Heart left ventricle (tissue), 16 donors: ENCODE results near the gene HTRA3. TPM values are rescaled to one million over a fixed set of nuclear protein-coding genes. Genes with fewer than 3 reads are reported as not detected.

ENCODE experiments used
- ATAC-seq, 4 donors: fragments of 200-7000 bp; cut with Tn5 transposase; one replicate each; pipeline ENCODE4 v1.9.1; 2020 to 2022; ENCODE audit warnings: moderate library complexity in 4 of 4, mild to moderate bottlenecking in 3 of 4, moderate number of reproducible peaks in 1 of 4
- DNase-seq, 5 donors: peaks; one replicate each; pipeline ENCODE4 v3.0.0-alpha.2; 2020
- H3K27ac ChIP-seq, 12 donors: fragments of 200-600 bp; sonication (generic) in 4 of 12; one replicate each; pipeline versions ENCODE4 v1.5.0 to v1.8.0; 2016 to 2022; ENCODE audit warnings: mild to moderate bottlenecking in 2 of 12
- H3K27me3 ChIP-seq, 9 donors: fragments of 200-600 bp; sonication (generic) in 2 of 9; one replicate each; pipeline versions ENCODE4 v1.5.1 to v1.8.0; 2016 to 2022; ENCODE audit warnings: mild to moderate bottlenecking in 3 of 9
- H3K36me3 ChIP-seq, 9 donors: fragments of 200-600 bp; sonication (generic) in 2 of 9; one replicate each; pipeline versions ENCODE4 v1.5.0 to v1.8.0; 2018 to 2022; ENCODE audit warnings: mild to moderate bottlenecking in 2 of 9
- H3K4me1 ChIP-seq, 12 donors: fragments of 200-600 bp; sonication (generic) in 4 of 12; one replicate each; pipeline versions ENCODE4 v1.5.0 to v1.8.0; 2016 to 2022; ENCODE audit warnings: mild to moderate bottlenecking in 3 of 12
- H3K4me3 ChIP-seq, 12 donors: fragments of 200-600 bp; sonication (generic) in 4 of 12; one replicate each; pipeline versions ENCODE4 v1.5.0 to v1.8.0; 2017 to 2022; ENCODE audit warnings: mild to moderate bottlenecking in 9 of 12, moderate library complexity in 4 of 12
- H3K9me3 ChIP-seq, 12 donors: fragments of 200-600 bp; sonication (generic) in 4 of 12; one replicate each; pipeline versions ENCODE4 v1.5.0 to v1.8.0; 2016 to 2022; ENCODE audit warnings: mild to moderate bottlenecking in 1 of 12
- CTCF ChIP-seq, 12 donors: fragments of 200-600 bp; sonication (generic) in 4 of 12; IDR thresholded peaks; one replicate each; pipeline versions ENCODE4 v1.5.0 to v1.8.0; 2018 to 2022; ENCODE audit warnings: antibody characterized with exemption in 12 of 12, mild to moderate bottlenecking in 5 of 12
- POLR2A ChIP-seq, 2 donors: fragments of 450-650 bp; IDR thresholded peaks; one replicate each; pipeline ENCODE4 v1.6.1; 2017; ENCODE audit warnings: antibody characterized with exemption in 2 of 2, mild to moderate bottlenecking in 2 of 2, moderate library complexity in 2 of 2
- WGBS, 4 donors: extraction: QIAGEN DNeasy Blood & Tissue Kit in 2 of 4; methylation state at CpG; one replicate each; pipeline versions ENCODE4 v1.1.5 to v1.1.7; 2013 to 2018; 5-methylcytosine and 5-hydroxymethylcytosine counted together
- intact Hi-C, 10 donors: fragments of 100-400 bp; cut with DNase I; formaldehyde crosslinking; loops; one replicate each; pipeline versions ENCODE4 v1.11.1 to v1.14.2; 2022
- polyA plus RNA-seq, 2 donors: library from polyadenylated mRNA; stranded (reverse); fragments of 200-250 nt; gene quantifications; one replicate each; pipeline ENCODE4 v1.2.3, GENCODE V29; 2013
- total RNA-seq, 9 donors: library from RNA; depleted of rRNA in 2 of 9; stranded (reverse); fragments of >200 nt in 2 of 9; fragmentation: NEBNext Ultra II Directional in 3 of 9; extraction: Animal tissue kit (Norgen Biotek cat#: 25700) in 3 of 9; gene quantifications; one replicate each; pipeline versions ENCODE4 v1.1.0 to v1.2.4, GENCODE V29; 2016 to 2023
- donor health status: ischemic (EF 13 %, LVEDD 7.1; RV severe dilation, severe dysfunction).
- donor health status: healthy with polysubstance abuse.
- donor health status: DM: no; HTN: yes; CAD: no.
- donor health status: DM: no; HTN: no; CAD: no.
- donor health status: ischemic (EF 25% LVEDD 6.9; RV normal size, moderate dysfunction).
- donor health status: ischemic (EF 25% LVEDD 5.7; RV mildly dilated, moderate dysfunction).
- donor health status: healthy.
- donor health status: DM: yes; HTN: yes; CAD: no.
- donor health status: ischemic (EF 35%, LVEDD 5.7; RV mildly dilated, moderate dysfunction).
- donor health status: nonischemic (EF 11% LVEDD 7.7; RV severe dilation, severe dysfunction).
- donor health status: DM: yes; HTN: yes; CAD: no.
- donor health status: PGD.
- donor health status: ischemic (EF 29% LVEDD 5.4; RV normal size, mild dysfunction).
- donor health status: nonischemic (EF 23%, LVEDD 6.1; RV moderate dilation, normal function).

The HTRA3 gene
- total and polyA plus RNA-seq, 11 donors = 26.8 to 84.6 (median 50.1) TPM

GRCh38 chr4:8321771-8322170 is 52.2 kb downstream of the HTRA3 start:
- Histone ChIP-seq H3K36me3 (no peaks in the 10 kb centered on the region), H3K27me3 (no peaks in the 10 kb centered on the region), H3K9me3 (peaks cover 0 to 21% (median 3%) of the 10 kb centered on the region in 12 donors), H3K27ac (no peak overlapping the region), H3K4me3 (no peak overlapping the region), H3K4me1 (peaks cover 2 to 31% (median 17%) of the 10 kb centered on the region in 12 donors)
- WGBS, 4 donors = 73 to 86% (median 75%) methylated on average over 5 of the region's 5 CpGs
- no peak for TF ChIP-seq POLR2A (IDR thresholded peaks at IDR 0.05)
- TF ChIP-seq CTCF (IDR thresholded peaks at IDR 0.05) = no peak
- intact Hi-C loops = loop anchor here in 3 of 10 donors (2.0 to 10.0 kb wide), 3 partner anchors 63 to 83 kb away; no protein-coding TSS in a partner anchor
- ATAC-seq = no peak
- peak in 1 of 5 donors; percentile 1 for DNase-seq

GRCh38 chr4:8322794-8323704 is 53.5 kb downstream of the HTRA3 start:
- WGBS, 4 donors = 84 to 88% (median 86%) methylated on average over 8 to 9 of the region's 9 CpGs
- ATAC-seq (no peak), DNase-seq (peak in 2 of 5 donors; percentile 2 to 9)
- no peaks in the 10 kb centered on the region for H3K27me3 ChIP-seq
- peaks cover 0 to 25% (median 3%) of the 10 kb centered on the region in 12 donors for H3K9me3 ChIP-seq
- H3K36me3 ChIP-seq = no peaks in the 10 kb centered on the region
- H3K4me3 ChIP-seq = no peak overlapping the region
- TF ChIP-seq POLR2A (IDR thresholded peaks at IDR 0.05) (no peak), CTCF (IDR thresholded peaks at IDR 0.05) (no peak)
- peaks cover 2 to 24% (median 15%) of the 10 kb centered on the region in 12 donors for H3K4me1 ChIP-seq
- no peak overlapping the region for H3K27ac ChIP-seq
- intact Hi-C loops = loop anchor here in 2 of 10 donors (10.0 kb wide), 2 partner anchors 62 to 82 kb away; no protein-coding TSS in a partner anchor

GRCh38 chr4:8323947-8324555 is 54.5 kb downstream of the HTRA3 start:
- H3K27ac ChIP-seq = no peak overlapping the region
- DNase-seq (peak in 2 of 5 donors; percentile 7 to 17), ATAC-seq (no peak)
- 73 to 95% (median 85%) methylated on average over 5 of the region's 5 CpGs for WGBS, 4 donors
- H3K4me1 ChIP-seq = peaks cover 2 to 22% (median 14%) of the 10 kb centered on the region in 12 donors
- H3K27me3 ChIP-seq = no peaks in the 10 kb centered on the region
- no peaks in the 10 kb centered on the region for H3K36me3 ChIP-seq
- intact Hi-C loops = loop anchor here in 2 of 10 donors (10.0 kb wide), 2 partner anchors 61 to 81 kb away; no protein-coding TSS in a partner anchor
- TF ChIP-seq POLR2A (IDR thresholded peaks at IDR 0.05) (no peak), CTCF (IDR thresholded peaks at IDR 0.05) (no peak)
- no peak overlapping the region for H3K4me3 ChIP-seq
- peaks cover 0 to 25% (median 3%) of the 10 kb centered on the region in 12 donors for H3K9me3 ChIP-seq
